GM21825 (cell line): ENCODE measurements around the gene NEK3.
"Not testable (repeated sequence)": the region's sequence is repeated elsewhere in the genome, so short reads cannot be mapped to it uniquely, and the experiment has no call there.

Experiments used
- ATAC-seq: cut with Tn5 transposase; IDR thresholded peaks from one replicate; pipeline ENCODE4 v1.9.1; 2021; ENCODE audit warnings: mild to moderate bottlenecking, moderate library complexity; ENCODE audit not compliant: unreplicated experiment

The NEK3 gene

DNA sequence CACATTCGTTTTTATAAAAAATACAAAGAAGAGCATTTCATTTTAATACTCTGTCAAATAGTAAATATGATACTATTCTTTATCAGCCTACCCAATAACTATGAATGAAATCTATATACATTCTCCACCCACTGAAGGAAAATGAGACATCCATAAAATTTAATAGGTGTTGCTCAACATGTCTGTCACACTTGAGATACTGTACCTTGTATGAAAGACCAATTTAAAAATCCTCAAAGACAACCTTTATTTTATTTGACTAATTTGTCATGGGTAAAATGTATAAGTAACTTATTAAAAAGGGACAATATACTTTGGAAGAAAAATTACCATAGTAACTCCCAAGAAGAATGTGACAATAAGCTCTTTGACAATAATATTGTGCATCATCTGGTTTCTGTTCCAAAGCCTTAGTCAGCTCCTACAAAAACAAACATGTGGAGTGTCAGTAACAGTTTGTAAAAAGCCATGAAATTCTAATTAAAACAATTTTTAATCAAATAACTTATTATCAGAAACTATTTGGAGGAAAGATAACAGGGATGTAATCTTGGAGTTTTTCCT is 11.5 kb upstream of the NEK3 start:
- not testable (repeated sequence) for ATAC-seq

- ATAC-seq, result no peak
Observed at GRCh38 chr13:52169839-52170238, 10.4 kb upstream of the NEK3 start.

GRCh38 chr13:52165411-52165810 is 6.0 kb upstream of the NEK3 start:
- ATAC-seq, result no peak

- no peak for ATAC-seq
Observed at GRCh38 chr13:52164989-52165388, 5.6 kb upstream of the NEK3 start.

- ATAC-seq, result not testable (repeated sequence)
Observed at GRCh38 chr13:52163878-52164277, 4.5 kb upstream of the NEK3 start.

- ATAC-seq, result no peak
Observed at GRCh38 chr13:52162279-52163101, 3.1 kb upstream of the NEK3 start.

- ATAC-seq, result no peak
Observed at GRCh38 chr13:52161181-52161646, 1.8 kb upstream of the NEK3 start.

DNA sequence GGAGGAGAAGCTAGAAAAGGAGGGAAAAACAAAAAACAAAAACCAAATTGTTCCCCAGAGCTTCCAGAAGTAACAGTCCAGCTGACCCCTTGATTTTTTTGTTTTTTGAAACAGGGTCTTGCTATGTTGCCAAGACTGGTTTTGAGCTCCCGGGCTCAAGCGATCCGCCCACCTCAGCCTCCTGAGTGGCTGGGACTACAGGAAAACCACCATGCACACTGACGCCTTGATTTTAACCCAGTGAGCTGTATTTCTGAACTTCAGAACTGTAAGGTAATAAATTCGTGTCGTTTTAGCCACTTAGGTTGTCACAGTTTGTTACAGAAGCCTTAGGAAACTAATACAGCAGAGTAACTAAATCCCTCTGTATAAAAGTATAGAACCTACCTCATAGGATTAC is 1.1 kb upstream of the NEK3 start:
- ATAC-seq, result no peak

DNA sequence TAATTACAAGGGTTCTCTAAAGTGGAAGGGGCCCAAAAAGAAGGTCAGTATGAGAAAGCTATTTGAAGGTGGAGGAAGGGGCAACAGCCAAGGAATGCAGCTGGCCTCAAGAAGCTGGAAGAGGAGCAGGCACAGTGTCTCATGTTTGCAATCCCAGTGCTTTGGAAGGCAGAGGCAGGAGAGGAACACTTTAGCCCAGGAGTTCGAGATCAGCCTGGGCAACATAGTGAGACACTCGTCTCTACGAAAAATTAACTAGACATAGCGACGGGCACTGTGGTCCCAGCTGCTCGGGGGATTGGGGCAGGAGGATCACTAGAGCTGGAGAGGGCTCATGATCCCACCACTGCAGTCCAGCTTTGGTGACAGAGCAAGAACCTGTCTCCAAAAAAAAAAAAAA is 656 bp upstream of the NEK3 start:
- ATAC-seq, result no peak

- peak; percentile 18 for ATAC-seq
Observed at GRCh38 chr13:52158629-52159158, 703 bp downstream of the NEK3 start.

DNA sequence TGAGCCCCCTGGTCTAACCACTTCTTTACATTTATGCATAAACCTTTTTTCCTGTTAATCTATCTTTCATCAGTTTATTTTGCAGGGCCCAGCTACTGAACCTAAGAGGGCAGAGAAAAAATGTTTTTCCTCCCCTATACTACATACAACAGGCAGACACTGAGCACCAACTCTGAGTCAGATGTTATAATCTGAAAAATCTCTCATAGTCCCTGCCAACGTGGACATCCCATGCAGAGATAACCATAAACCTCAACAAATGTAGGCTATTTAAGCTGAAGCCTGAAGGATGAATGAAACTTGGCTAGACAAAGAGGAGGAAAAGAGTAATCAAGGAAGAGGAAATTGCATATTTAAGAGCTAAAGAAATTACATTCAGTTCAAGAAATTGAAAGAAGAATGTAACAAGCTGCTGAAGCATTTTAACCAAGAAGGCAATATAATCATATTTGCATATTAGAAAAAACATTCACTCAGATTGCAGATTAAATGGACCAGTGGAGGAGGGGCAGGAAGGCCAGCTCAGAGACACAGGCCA is 2.6 kb downstream of the NEK3 start:
- no peak for ATAC-seq

DNA sequence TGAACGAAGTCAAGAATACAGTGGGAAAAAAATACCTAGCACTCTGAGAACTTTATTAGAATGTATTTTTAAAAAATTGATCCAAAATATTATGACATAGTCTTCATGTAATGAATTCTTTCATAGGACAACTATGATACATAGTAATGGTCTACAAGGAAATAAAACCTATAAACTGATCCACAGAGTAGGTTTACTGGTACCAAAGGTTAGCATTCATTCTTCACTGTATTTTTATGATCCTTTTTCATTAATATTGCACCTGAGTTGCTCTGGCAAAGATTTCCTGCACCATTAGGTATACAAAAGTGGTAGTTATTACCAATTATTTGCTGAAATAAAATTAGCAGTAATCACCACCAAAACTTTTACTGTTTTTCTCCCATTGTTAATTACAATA is 4.2 kb downstream of the NEK3 start:
- ATAC-seq, result no peak

DNA sequence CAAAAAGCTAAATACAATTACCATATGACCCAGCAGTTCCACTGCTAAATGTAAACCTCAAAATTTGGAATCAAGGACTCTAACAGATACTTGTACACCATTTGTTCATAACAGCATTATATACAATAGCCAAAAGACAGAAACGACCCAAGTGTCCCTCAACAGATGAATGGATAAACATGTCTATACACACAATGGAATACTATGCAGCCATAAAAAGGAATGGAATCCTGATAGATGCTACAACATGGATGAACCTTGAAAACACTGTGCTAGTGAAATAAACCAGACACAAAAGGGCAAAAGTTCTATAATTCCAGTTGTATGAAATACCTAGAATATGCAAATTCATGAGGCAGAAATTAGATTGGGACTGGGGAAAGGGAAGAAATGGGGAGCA is 12.2 kb downstream of the NEK3 start:
- ATAC-seq, result no peak

- ATAC-seq, result no peak
Observed at GRCh38 chr13:52141299-52141698, 18.1 kb downstream of the NEK3 start.

DNA sequence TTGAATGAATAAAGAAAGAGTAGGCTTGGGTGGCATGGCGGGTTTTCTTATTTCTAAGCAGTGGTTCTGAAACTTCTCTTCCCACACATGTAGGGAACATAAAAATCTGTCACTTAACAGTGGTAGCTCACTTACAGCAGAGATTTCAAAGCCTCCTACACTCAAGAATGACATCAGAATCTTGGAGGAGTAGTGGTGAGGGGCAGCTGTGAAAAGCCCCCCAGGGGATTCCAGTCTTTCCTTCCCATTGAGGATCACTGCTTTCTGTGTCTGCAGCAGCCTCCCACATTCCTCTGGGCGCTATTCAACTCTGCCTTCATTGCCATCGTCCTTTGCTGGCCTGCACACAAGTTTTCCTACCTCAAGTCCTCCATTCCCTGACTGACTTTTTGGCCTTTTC is 21.9 kb downstream of the NEK3 start:
- no peak for ATAC-seq

DNA sequence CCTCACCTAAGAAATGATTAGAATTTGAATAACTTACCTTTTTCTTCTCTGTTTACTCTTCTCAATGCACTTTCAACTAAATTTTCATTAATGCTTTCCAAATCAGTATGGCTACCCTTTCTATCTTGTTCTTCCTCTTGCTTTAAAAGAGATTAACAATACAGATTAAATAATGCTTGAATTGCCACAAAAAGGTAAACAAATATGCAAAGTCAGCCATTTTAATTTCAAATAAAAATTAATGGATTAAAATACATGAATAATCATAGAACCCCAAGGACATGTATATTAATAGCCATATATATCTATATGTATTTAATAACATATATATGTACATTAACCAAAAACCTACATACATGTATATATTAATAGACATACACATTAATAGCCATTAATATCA is 22.6 kb downstream of the NEK3 start:
- no peak for ATAC-seq

DNA sequence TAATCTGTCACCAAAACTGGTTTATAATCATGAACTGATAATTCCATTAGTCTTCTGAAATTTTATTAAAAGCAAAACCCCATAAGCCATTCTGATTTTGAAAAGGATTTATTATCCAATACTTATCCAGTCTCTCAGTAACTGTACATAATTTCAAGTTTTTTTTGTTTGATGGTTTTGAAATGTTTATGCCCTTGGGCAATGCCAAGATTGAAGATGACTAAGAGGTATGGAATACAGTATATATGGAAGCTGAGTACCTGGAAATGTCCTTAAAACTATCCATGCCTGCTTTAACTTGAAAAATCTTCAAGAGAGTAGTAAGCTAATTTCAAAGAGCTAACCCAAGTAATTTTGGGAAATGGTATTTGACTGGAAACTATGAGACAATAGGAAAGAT is 28.8 kb downstream of the NEK3 start:
- ATAC-seq, result no peak

GRCh38 chr13:52128714-52129700 is 30.4 kb downstream of the NEK3 start, which contains the start of gene NEK5:
Gene NEK5 (minus strand): TSS chr13:52129073. CDS start chr13:52127482, 1,591 bp downstream.
- ATAC-seq, result peak; percentile 87

DNA sequence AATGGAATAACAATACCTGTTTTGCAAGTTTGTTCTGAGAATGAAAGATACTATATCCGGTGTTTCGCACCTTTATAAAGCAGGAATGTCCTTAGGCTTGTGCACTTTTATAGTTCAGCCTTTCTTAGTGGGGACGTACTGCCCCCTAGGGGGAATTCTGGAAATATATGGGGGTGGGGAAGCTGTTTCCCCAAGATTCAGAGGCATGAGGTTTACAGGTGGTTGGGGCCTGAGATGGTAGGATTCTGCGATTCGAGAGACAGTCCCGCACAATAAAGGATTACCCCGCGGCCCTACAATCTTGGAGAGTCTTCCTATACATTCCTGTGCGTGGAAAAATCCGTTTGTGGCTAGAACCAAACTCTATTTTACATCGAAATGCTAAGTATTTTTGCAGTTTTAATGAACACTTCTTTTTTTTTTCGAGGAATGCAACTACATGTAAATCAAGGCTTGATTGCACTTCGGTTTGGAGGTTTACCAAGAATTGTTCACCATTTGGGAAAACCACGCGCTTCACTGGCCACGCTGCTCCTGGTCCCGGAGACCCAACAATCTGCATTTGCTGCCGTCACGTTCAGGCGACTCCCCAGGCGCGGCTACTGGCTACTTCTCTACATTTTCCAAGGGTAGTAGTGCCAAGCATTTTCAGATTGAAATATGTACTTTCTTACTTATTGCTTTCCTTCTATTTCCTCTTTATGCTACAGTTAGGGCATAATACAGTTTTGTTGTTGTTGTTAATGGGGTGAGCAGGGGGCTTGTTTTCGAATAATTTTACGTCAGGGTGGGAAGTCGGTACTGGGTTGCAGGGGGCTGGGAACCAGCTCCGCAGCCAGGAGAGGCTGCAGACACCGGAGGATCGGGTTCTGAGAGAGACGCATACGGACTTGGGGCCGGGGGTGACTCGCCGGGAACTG is 31.4 kb downstream of the NEK3 start:
- peak; percentile 60 for ATAC-seq

- no peak for ATAC-seq
Observed at GRCh38 chr13:52127378-52127777, 32.0 kb downstream of the NEK3 start.
